ENCODE data around the gene SMIM1. TPM values are rescaled to one million over a fixed set of nuclear protein-coding genes. Genes with fewer than 3 reads are reported as not detected.

SMIM1 gene
- total RNA-seq, 1 experiment from 2014 or later, result 29.9 TPM

Other genes with a start within 250 kb of the SMIM1 start
- 15.6 and 21.0 TPM in 2 replicates for gene MEGF6, start 161.2 kb upstream of the SMIM1 start, total RNA-seq (2014; rRNA removed; shearing (Covaris generic); ENCODE audit: low replicate concordance)
- gene TPRG1L, start 147.7 kb upstream of the SMIM1 start, total RNA-seq (2014; rRNA removed; shearing (Covaris generic); ENCODE audit: low replicate concordance), result 30.3 and 35.7 TPM in 2 replicates
- 41.1 and 41.2 TPM in 2 replicates for gene WRAP73, start 122.6 kb upstream of the SMIM1 start, total RNA-seq (2014; rRNA removed; shearing (Covaris generic); ENCODE audit: low replicate concordance)
- gene TP73, start 120.2 kb upstream of the SMIM1 start, total RNA-seq (2014; rRNA removed; shearing (Covaris generic); ENCODE audit: low replicate concordance), result 4.4 and 5.1 TPM in 2 replicates
- gene CCDC27, start 20.3 kb upstream of the SMIM1 start, total RNA-seq (2014; rRNA removed; shearing (Covaris generic); ENCODE audit: low replicate concordance), result not detected in 2 replicates
- gene LRRC47, start 23.7 kb downstream of the SMIM1 start, total RNA-seq (2014; rRNA removed; shearing (Covaris generic); ENCODE audit: low replicate concordance), result 16.3 and 32.0 TPM in 2 replicates
- gene CEP104, start 84.5 kb downstream of the SMIM1 start, total RNA-seq (2014; rRNA removed; shearing (Covaris generic); ENCODE audit: low replicate concordance), result 15.4 and 24.9 TPM in 2 replicates
- 9.2 and 27.9 TPM in 2 replicates for gene DFFB, start 84.7 kb downstream of the SMIM1 start, total RNA-seq (2014; rRNA removed; shearing (Covaris generic); ENCODE audit: low replicate concordance)
- gene C1orf174, start 127.5 kb downstream of the SMIM1 start, total RNA-seq (2014; rRNA removed; shearing (Covaris generic); ENCODE audit: low replicate concordance), result 53.9 and 76.4 TPM in 2 replicates